HG02884 (cell line): ENCODE results near the gene GCNA.
"Not testable (repeated sequence)": the region's sequence is repeated elsewhere in the genome, so short reads cannot be mapped to it uniquely, and the experiment has no call there.

ENCODE experiments used
- ATAC-seq: cut with Tn5 transposase; IDR thresholded peaks from one replicate; pipeline ENCODE4 v1.9.1; 2021; ENCODE audit warnings: mild to moderate bottlenecking, moderate library complexity; ENCODE audit not compliant: unreplicated experiment

Gene GCNA

DNA sequence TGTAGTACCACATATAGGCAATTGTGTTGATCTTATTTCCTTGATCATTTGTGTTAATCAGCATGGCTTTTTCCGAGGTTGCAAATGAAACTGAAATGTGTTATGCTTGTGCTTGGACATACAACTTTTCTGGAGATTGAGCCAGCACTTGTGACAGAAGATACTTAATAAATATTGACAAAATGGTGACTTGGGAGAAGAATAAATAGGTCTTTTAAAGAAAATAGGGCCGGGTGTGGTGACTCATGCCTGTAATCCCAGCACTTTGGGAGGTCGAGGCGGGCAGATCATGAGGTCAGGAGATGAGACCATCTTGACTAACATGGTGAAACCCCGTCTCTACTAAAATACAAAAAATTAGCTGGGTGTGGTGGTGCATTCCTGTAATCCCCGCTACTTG is 18.5 kb upstream of the GCNA start:
- ATAC-seq, result not testable (repeated sequence)

DNA sequence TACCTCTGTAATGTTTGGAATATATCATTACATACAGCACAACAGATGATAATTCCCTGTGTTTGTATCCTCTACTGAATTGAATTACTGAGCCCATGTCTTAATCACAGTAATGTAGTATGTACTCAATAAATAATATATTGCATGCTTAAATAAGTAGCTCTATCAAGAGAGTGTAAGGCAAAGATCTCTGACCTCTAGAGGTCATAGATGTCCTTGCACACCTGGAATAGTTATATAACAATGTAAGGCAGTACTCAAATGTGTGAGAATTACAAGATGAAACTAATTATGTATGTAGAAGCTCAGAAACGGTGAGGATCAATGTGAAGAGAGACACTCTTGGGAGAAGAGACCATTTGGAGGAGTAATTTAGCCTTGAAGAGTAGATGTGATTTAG is 14.3 kb upstream of the GCNA start:
- no peak for ATAC-seq

DNA sequence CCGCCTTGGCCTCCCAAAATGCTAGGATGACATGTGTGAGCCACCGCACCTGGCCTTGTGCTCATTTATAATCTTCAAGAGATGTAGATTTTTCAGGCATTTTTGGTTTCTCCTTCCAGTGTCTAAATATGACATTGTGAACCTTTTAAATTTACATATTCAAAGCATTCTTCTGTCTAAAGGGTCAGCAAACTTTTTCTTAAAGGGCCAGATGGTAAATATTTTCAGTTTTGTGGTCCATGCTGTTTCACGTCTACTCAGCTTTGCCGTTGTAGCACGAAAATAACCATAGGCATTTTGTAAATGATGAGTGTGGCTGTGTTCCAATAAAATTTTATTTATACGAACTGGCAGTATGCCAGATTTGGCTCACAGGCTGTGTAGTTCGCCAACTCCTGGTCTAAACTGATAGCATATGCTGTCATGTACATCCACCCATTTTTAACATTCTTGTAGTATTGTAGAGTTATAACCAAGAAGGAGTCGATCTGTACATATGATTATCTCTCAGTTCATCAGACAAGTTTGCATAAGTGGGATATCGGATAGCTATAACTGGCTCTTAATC is 12.7 kb upstream of the GCNA start:
- no peak for ATAC-seq

DNA sequence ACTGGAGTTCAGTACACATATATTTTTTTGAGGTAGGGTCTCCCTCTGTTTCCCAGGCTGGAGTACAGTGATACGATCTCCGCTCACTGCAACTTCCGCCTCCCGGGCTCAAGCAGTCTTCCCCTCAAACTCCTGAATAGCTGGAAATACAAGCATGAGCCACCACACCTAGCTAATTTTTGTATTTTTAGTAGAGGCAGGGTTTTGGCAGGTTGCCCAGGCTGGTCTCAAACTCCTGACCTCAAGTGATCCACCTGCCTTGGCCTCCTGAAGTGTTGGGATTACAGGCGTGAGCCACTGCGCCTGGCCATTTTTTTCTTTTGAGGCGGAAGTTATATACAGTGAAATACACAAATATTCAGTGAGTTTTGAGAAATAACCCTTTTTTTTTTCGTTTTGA is 6.8 kb upstream of the GCNA start:
- not testable (repeated sequence) for ATAC-seq

DNA sequence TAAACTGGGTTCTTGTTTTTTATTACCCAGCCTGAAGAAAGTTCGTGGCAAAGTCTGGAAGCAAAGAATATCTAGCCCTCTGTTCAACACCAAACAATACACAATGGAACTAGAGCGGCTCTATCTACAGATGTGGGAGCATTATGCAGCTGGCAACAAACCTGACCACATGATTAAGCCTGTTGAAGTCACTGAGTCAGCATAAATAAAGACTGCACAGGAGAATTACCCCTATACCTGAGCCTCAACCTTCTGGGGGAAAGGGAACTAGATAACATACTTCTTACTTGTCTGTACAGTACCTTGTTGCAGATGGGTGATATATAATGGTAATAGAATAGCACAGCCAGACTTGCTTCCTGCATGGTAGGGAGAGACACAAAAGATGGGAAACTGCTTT is 4.6 kb upstream of the GCNA start:
- ATAC-seq, result no peak

DNA sequence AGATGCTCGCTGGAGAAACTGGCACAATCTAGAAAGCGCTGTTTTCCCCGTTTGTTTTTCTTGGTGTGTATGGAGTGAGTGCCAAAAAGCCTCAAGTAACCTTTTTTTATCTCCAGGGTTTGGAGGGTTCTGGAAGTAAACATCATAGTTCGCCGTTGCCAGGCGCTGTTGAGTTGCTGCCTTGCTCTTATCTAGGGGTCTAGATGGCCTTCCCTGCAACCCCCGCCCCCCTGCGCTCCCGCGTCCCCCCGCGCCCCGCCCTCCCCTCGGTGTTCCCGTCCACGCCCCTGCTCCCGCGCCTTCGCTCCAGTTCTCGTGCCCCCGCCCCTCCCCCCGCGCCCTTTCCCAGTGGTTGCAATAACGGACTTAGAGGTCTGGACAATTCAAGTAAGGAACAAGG is 555 bp upstream of the GCNA start:
- no peak for ATAC-seq

DNA sequence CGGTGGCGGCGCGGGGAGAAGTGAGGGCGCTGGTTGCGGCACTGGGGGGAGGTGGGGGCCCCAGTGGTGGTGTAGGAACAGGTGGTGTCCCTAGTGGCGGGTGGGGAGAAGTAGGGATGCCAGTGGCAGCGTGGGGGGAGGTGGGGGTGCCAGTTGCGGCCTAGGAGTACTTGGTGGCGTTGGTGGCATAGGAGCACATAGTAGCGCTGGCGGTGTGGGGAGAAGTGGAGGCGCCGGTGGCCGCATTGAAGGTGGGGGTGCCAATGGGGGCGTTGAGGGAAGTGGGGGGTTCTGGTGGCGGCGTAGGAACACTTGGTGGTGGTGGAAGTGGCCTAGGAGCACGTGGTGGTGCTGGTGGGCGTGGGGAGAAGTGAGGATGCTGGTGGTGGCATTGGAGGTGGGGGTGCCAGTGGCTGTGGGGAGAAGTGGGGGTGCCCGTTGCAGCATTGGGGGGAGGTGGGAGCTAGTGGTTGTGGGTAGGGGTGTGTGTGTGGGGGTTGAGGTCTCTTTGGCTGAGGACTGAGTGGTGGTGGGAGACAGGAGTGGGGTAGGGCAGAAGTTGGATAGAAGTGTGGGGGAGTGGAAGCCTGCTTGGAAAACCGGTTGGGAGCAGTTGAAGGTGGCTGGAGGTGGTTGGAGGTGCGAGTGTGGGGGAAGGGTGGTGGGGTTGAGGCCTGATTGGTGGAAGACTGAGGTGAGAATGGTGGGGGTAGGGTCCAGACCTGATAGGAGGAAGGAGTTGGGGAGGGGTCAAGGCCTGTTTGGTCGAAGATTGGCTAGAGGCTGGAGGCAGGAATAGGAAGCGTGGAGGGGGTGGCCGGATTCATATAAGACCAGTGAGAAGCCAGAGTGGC is 1.1 kb downstream of the GCNA start:
- ATAC-seq, result no peak

DNA sequence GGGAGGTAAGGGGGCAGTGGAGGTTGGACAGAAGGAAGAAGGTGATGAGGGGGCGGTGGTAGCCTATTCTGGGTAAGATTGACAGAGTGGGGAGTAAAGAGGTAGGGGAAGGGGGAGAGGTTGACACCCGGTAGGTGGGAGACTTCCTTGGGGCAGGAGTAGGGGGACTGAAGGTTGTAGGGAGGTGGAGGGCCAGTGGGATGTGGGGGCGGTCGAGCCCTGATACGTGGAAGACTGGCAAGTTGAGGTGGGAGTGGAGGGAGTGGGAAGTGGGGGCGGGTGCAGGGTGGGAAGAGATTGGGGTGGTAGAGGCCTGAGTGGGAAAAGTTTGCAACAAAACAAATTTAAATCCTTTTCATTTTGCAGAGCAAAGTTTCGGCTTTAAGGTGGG is 1.7 kb downstream of the GCNA start:
- no peak for ATAC-seq

DNA sequence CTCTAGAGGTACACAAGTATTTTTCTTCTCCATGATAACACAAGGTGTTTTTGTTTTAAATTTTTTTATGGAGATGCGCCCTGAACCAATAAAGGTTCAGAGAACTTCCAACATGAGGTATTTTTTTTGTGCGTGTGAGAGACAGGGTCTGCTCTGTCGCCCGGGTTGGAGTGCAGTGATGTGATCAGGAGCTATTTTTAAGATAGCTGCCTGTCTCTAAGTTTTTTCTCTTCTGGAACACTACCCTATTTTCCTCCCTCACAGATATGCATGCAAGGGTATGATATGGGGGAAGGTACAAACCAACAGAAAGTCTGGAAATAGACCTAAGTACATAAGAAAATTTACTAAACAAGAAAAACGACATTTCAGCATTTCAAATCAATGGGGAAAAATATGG is 3.0 kb downstream of the GCNA start:
- no peak for ATAC-seq

DNA sequence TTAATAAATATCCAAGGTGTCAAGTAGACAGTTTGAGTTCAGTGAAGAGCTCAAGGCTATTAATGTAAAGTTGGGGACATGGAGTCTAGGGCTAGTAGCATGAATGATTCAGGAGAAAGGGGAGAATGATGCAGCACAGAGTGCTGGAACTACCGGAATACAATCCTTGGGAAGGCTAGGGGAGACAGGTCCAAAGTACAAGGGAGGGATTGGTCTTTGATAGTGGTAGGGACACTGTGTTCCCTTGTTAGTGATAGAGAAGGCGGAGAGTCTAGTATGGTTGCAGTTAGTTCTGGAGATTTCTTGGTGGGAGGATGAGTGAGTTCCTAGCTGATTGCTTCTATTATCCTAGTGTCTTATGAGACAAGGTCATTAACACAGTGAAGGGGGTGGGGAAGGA is 8.7 kb downstream of the GCNA start:
- no peak for ATAC-seq

DNA sequence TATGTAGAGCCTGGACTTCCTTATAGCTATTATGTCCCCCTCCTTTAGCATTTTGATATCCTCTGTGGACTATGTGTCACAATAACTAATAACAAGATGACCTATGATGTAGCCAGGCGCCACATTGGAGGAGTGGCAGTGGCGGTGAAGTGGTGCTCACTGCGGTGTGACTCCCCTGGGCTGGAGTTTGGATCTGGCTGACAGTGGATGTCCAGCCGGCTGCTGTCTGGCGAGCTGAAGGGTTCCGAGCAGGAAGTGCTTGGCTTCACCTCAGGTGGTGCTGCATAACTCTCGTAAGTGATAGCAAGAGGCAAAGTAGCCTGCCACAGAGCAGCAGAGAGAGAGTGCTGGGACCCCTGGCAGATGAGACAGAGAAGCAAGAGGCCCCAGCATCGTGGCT is 15.0 kb downstream of the GCNA start:
- not testable (repeated sequence) for ATAC-seq

DNA sequence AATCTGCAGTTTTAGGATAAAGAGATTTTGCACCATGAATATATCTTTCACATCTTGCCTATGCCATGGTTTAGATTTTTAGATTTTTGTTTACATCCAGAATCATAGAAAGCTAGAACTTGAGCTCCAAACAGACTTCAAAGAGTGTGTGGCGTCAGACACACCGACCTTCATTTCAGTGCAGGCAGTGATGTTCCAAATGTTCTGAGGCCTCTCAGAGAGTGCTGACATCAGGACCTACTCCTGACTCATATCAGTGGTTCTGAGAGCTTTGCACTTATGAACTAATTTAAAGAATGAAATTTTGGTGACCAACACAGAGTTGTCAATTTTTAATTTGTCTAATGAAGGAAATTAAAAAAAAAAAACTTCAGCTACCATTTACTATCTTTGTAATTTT is 21.7 kb downstream of the GCNA start:
- no peak for ATAC-seq

DNA sequence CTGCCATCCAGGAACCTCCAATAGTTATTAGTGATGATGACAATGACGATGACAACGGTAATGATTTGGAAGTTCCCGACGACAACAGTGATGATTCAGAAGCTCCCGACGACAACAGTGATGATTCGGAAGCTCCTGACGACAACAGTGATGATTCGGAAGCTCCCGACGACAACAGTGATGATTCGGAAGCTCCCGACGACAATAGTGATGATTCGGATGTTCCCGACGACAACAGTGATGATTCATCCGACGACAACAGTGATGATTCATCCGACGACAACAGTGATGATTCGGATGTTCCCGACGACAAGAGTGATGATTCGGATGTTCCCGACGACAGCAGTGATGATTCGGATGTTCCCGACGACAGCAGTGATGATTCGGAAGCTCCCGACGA is 25.4 kb downstream of the GCNA start:
- no peak for ATAC-seq

DNA sequence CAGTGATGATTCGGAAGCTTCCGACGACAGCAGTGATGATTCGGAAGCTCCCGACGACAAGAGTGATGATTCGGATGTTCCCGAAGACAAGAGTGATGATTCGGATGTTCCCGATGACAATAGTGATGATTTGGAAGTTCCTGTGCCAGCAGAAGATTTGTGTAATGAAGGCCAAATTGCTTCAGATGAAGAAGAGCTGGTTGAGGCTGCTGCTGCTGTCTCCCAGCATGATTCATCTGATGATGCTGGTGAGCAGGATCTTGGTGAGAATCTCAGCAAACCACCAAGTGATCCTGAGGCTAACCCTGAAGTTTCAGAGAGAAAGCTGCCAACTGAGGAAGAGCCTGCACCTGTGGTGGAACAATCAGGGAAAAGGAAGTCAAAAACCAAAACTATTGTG is 25.9 kb downstream of the GCNA start:
- no peak for ATAC-seq

DNA sequence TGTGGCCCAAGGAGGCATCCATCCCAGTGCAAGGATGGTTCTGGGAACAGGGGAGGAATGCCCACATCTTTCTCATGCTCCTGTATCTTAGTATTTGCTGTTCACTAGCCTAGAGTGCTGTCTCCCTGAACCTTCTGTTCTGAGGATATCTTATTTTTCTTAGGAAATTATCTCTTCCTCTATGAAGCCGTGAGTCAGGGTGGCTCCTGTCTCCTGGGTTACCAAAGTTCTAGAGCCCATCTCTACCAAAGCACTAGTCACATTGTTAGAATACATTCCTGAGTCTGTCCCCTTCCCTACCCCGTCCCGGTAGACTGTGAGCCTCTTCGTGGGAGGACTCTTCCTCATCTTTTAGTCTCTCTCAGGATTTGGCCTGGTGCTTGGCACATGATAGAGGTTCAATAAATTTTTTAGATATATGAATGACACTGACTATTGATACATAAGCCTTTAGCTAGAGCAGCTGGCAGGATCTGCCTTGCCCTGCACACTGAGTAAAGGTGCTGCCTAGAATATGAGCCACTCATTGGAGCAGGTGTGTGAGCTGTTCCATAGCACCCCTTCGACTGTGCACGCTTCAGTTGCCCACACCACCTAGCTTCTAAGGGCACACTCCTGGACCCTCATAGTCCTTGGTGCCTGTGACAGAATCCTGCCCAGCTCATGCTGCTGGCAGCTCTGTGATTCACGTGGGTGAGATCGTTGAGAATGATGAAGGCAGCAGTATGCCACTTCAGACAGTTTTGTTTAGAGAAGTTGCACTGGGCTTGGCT is 26.7 kb downstream of the GCNA start:
- no peak for ATAC-seq

DNA sequence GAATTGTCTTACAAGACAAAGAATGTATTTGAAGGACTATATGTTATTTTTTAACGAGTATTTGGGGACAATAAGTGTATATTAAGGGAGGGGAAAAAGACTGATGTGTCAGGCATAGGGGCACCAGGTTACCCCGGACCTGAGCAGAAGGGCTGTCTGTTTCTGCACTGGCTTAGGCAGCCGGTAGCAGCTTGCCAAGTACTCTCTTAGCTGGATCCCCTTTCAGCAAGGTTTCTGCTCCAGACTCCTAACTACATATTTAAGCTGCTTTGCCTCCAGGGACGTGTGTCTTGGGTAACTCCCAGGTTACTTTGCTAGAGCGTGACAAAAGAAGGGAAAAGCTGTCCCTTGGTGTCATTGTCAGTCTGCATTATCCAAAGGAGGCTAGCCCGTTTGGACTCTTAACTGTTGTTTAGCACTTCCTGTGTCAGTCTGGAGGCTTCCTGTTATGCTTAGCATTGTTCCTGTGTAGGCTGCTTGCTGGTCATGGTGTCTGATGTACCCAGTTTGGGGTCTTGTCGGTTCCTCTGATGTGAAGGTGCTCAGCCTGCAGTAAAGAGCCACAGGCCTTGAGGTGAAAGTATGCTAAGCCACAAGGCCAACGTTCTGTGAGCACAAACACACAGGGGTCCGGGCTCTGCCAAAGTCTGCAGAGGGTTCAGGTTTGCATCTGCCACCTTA is 28.4 kb downstream of the GCNA start:
- ATAC-seq, result no peak

DNA sequence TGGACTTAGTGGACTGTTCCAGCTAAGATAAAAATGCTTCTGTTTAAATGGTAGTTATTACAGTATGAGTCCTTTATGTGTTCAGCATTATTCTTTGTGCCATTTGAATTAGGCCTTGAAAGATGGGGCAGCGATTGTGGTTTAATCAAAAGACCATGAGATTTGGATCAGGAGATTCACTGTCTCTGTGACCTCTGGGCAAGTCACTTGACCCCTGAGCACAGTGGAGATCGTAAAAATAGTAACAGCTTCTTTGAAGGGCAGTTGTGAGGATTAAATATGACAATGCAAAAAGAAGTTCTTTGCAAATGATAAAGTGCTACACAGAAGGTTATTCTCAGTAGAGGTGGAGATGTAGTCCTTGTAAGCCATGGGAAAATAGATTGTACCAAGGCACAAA is 29.3 kb downstream of the GCNA start:
- no peak for ATAC-seq

DNA sequence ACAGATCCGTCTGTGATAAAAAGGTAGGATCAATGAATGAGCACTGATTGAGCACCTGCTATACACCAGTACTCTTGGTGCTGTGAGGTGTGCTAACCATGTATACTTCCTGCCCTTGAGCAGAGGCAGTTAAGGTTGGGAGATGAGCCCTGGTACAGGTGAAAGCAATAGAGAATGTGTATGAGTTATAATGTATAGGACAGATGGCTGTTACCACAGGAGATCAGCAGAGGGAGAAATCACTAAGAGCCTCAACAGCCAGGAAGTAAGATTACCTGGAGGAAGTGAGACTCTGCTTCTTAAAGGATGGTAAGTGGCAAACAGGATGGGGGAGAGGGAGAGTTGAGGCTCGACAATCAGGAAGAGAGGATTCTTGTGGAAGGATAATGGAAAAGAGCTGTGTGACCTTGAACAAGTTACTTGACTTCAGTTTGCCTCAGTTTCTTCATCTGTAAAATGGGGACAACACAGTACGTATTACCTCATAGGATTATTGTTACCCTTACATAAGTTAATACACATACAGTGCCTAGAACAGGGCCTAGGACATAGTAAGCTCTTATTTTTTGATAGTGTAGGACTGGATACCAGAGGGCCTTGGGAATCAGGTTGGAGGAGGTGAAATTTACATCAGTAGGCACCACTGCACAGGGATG is 31.0 kb downstream of the GCNA start:
- ATAC-seq, result no peak

DNA sequence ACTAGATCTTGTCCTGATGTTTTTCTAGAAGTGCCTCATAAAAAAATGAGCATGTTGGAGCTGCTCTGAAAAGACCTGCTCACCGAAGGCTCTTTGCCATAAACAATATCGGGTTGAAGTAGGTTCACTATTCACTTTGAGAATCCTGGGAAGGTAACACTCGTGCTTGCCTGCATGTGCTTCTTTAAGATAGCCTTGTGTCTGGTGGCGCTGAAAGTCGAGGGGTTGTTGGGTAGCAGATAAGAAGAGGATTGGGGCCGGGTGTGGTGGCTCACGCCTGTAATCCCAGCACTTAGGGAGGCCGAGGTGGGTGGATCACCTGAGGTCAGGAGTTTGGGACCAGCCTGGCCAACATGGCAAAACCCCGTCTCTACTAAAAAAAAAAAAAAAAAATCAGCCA is 33.5 kb downstream of the GCNA start:
- not testable (repeated sequence) for ATAC-seq

DNA sequence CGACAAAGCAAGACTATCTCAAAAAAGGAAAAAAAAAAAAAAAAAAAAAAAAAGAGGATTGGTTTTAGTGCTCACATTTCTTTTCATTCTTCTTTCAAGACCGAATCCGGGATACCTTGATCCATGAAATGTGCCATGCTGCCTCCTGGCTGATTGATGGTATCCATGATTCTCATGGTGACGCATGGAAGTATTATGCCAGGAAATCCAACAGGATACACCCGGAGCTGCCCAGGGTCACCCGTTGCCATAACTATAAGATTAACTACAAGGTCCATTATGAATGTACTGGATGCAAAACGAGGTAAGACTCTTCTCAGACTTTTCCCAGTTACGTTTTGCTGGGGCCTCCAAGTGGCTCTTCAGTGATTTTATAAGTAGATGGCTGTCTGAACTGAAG is 34.0 kb downstream of the GCNA start:
- no peak for ATAC-seq

DNA sequence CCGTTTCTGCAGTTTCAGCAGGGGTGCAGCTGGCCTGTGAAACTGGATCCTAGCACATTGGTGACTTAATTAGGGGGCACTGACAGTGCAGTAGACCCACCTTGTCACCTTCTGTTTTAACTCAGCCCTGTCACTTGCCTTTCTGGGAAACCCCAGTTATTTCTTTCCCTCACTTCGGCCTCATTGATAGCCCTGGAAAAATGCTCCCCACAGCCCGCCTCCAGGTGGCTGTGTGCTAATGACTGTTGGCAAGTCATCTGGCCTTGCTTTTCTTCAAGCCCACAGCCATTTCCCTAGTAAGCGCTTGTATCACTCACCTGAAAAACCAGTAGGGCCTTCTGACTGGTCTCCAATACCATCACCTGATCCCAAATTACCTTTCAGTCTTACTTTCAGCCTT is 36.8 kb downstream of the GCNA start:
- ATAC-seq, result no peak
